Fibroblast of lung (primary cell): ENCODE measurements around the gene GABRD. TPM values are rescaled to one million over a fixed set of nuclear protein-coding genes. Genes with fewer than 3 reads are reported as not detected.

Experiments
- DNase-seq, 2 donors: peaks; one replicate each; pipeline versions ENCODE4 v3.0.0 to v3.0.0-alpha.2; 2010; ENCODE audit warnings: low read depth in 2 of 2
- H2AFZ ChIP-seq: 2 replicates; pipeline ENCODE4 v1.5.1; 2012; ENCODE audit warnings: low read length, control low read depth, inconsistent platforms
- H3K27ac ChIP-seq: 2 replicates; pipeline ENCODE4 v1.5.1; 2011; ENCODE audit warnings: low read length, control low read depth; ENCODE audit not compliant: insufficient read depth
- H3K27me3 ChIP-seq: 2 replicates; pipeline ENCODE4 v1.5.1; 2011; ENCODE audit warnings: mild to moderate bottlenecking, low read length; ENCODE audit not compliant: control insufficient read depth, insufficient read depth
- H3K36me3 ChIP-seq: 2 replicates; pipeline ENCODE4 v1.5.1; 2011; ENCODE audit warnings: low read length; ENCODE audit not compliant: control insufficient read depth, insufficient read depth
- H3K4me1 ChIP-seq: 2 replicates; pipeline ENCODE4 v1.5.1; 2011; ENCODE audit warnings: low read length; ENCODE audit not compliant: control insufficient read depth, insufficient read depth; ENCODE audit errors: extremely low read depth
- H3K4me2 ChIP-seq: 2 replicates; pipeline ENCODE4 v1.5.1; 2011; ENCODE audit warnings: low read length, control low read depth; ENCODE audit not compliant: insufficient read depth; ENCODE audit errors: extremely low read depth
- H3K4me3 ChIP-seq, 4 experiments: fragments of 200-600 bp in 1 of 4; sonication (generic) in 1 of 4; replicated peaks in 1 of 4; 2 replicates each; pipeline ENCODE4 v1.5.1; 2011 to 2016; ENCODE audit warnings: low read length in 4 of 4, low read depth in 3 of 4, mild to moderate bottlenecking in 3 of 4, control low read depth in 2 of 4, inconsistent platforms in 1 of 4, mixed read lengths in 1 of 4; ENCODE audit not compliant: insufficient read depth in 1 of 4; ENCODE audit errors: control extremely low read depth in 1 of 4
- H3K79me2 ChIP-seq: 2 replicates; pipeline ENCODE4 v1.5.1; 2012; ENCODE audit warnings: mild to moderate bottlenecking, low read length, inconsistent platforms; ENCODE audit not compliant: control insufficient read depth, insufficient read depth
- H3K9ac ChIP-seq: 2 replicates; pipeline ENCODE4 v1.5.1; 2011; ENCODE audit warnings: mild to moderate bottlenecking, low read length, control low read depth; ENCODE audit not compliant: insufficient read depth
- H3K9me3 ChIP-seq: 2 replicates; pipeline ENCODE4 v1.5.1; 2012; ENCODE audit warnings: low read depth, low read length; ENCODE audit not compliant: control insufficient read depth, insufficient read depth
- H4K20me1 ChIP-seq: 2 replicates; pipeline ENCODE4 v1.5.1; 2011; ENCODE audit warnings: low read length; ENCODE audit not compliant: control insufficient read depth, insufficient read depth; ENCODE audit errors: extremely low read depth
- CTCF ChIP-seq, 2 donors: IDR thresholded peaks in 1 of 2; conservative IDR thresholded peaks in 1 of 2; 1 replicate in 1 of 2; 2 replicates in 1 of 2; pipeline ENCODE4 v1.5.1; 2011 to 2012; ENCODE audit warnings: low read length in 2 of 2, control low read depth in 1 of 2, inconsistent platforms in 1 of 2, low read depth in 1 of 2, mild to moderate bottlenecking in 1 of 2
- EZH2 ChIP-seq: IDR thresholded peaks from 2 replicates; pipeline ENCODE4 v1.5.1; 2012; ENCODE audit warnings: low read length, control low read depth, mild to moderate bottlenecking; ENCODE audit errors: missing control alignments
- polyA plus RNA-seq, 2 donors: library from polyadenylated mRNA; depleted of rRNA in 1 of 2; stranded (reverse) in 1 of 2; unstranded in 1 of 2; fragments of >200 nt; gene quantifications; 2 replicates each; pipeline ENCODE4 v1.2.1, GENCODE V29; 2011 to 2012; ENCODE audit warnings: missing spikeins in 1 of 2
- total RNA-seq: library from RNA; depleted of rRNA; stranded (reverse); fragments of >200 nt; gene quantifications from 2 replicates; pipeline ENCODE4 v1.2.1, GENCODE V29; 2014

Gene GABRD
- total and polyA plus RNA-seq, 2 donors (not counting 1 experiment from before 2014, with no cell fraction given): not detected

- no peak overlapping the region for H3K27ac ChIP-seq
- no peak overlapping the region for H2AFZ ChIP-seq
- H3K36me3 ChIP-seq: no peaks in the 10 kb centered on the region
- no peak overlapping the region for H3K4me3 ChIP-seq
- H4K20me1 ChIP-seq: no peaks in the 10 kb centered on the region
- H3K79me2 ChIP-seq: no peaks in the 10 kb centered on the region
- H3K9me3 ChIP-seq: no peaks in the 10 kb centered on the region
- no peak for DNase-seq
- no peaks in the 10 kb centered on the region for H3K27me3 ChIP-seq
- H3K9ac ChIP-seq: no peak overlapping the region
- TF ChIP-seq CTCF (conservative IDR thresholded peaks at IDR 0.05 in 1 of 2, IDR thresholded peaks at IDR 0.05 in 1 of 2; ENCODE audit: low read depth in 1 of 2, low read length in 2 of 2) (no peak), EZH2 (no peak)
- no peaks in the 10 kb centered on the region for H3K4me1 ChIP-seq
- no peak overlapping the region for H3K4me2 ChIP-seq
These were observed 19.1 kb downstream of the GABRD start for GRCh38 chr1:2038229-2038628.

GRCh38 chr1:2039251-2039650 lies 20.1 kb downstream of the GABRD start:
- Histone ChIP-seq H3K4me2 (no peak overlapping the region), H3K79me2 (no peaks in the 10 kb centered on the region), H3K9ac (no peak overlapping the region), H3K9me3 (no peaks in the 10 kb centered on the region), H3K4me3 (no peak overlapping the region), H3K27me3 (no peaks in the 10 kb centered on the region), H3K36me3 (no peaks in the 10 kb centered on the region), H3K27ac (no peak overlapping the region), H3K4me1 (no peaks in the 10 kb centered on the region), H2AFZ (no peak overlapping the region), H4K20me1 (no peaks in the 10 kb centered on the region)
- TF ChIP-seq EZH2 (no peak), CTCF (conservative IDR thresholded peaks at IDR 0.05 in 1 of 2, IDR thresholded peaks at IDR 0.05 in 1 of 2; ENCODE audit: low read depth in 1 of 2, low read length in 2 of 2) (no peak)
- no peak for DNase-seq

- TF ChIP-seq CTCF (conservative IDR thresholded peaks at IDR 0.05 in 1 of 2, IDR thresholded peaks at IDR 0.05 in 1 of 2; ENCODE audit: low read depth in 1 of 2, low read length in 2 of 2) (no peak), EZH2 (no peak)
- Histone ChIP-seq H3K9me3 (no peaks in the 10 kb centered on the region), H3K9ac (no peak overlapping the region), H3K4me1 (no peaks in the 10 kb centered on the region), H3K36me3 (no peaks in the 10 kb centered on the region), H3K79me2 (no peaks in the 10 kb centered on the region), H3K27me3 (peaks cover 2% of the 10 kb centered on the region), H3K27ac (no peak overlapping the region), H4K20me1 (no peaks in the 10 kb centered on the region), H3K4me2 (no peak overlapping the region), H2AFZ (no peak overlapping the region), H3K4me3 (no peak overlapping the region)
- DNase-seq: no peak
These were observed 22.2 kb downstream of the GABRD start for GRCh38 chr1:2041305-2041704.
